GM18907 (cell line): ENCODE data around the gene CCL7.

Experiments used
- ATAC-seq: cut with Tn5 transposase; IDR thresholded peaks from one replicate; pipeline ENCODE4 v1.9.1; 2021; ENCODE audit warnings: mild to moderate bottlenecking, moderate library complexity; ENCODE audit not compliant: unreplicated experiment

Gene CCL7

DNA sequence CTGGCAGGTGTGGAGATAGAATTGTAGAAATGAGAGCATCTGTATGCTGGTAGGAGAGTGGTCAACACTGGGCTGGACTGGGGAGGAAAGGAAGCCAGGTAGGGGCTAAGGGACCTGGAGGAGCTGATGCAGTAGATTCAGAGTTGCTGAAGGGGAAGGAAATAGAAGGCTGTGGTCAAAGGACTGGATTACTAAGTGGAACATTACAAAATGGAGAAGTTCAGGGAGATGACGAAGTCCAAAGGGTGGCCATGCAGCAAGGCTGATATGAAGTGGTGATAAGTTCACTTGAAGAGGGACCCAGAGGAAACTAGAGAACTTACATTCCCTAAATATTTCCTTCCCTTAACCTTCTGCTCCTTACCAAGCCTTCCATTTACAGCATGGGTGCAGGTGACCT, 23.6 kb upstream of the CCL7 start:
- no peak for ATAC-seq

DNA sequence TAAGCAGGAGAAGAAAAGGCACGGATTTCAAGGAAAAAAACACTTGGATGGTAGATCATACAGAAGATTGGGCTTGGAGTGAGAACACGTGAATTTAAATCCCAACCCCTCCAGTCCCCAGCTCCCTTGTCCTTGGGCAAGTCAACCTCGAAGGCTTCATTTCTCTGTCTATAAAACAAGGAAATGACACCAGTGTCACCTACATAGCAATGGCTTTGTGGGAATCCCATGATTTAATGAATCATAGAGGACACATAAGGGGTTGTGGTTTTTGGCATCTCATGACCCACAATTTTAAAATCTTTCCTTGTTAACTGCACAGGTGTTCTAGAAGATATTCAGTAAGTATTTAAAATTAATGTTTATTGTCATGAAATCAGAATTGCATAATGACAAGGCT, 23.1 kb upstream of the CCL7 start:
- ATAC-seq, result no peak

DNA sequence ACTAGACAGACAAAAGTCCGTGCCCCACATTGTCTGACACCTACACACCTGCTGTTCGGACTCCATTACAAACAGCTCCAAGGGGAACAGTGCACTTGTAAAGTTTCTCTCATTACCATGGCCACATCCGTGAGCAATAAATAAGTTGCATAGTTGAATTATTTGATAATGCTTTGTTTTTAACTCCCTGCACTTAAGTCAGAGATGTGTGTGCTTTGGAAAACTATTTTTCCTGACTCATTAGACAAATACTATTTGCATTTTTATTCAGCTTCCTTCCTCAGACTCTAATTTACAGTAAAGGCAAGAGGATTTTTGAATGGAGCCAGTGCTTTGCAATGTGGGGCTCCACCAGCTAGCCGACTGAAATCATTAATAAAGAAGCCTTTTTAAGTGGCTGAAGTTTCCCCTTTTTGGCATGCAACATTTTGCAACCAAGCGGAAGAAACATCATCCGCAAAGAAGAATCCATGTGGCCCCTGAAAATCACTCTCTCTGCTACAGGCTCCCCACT, 21.5 kb upstream of the CCL7 start:
- no peak for ATAC-seq

DNA sequence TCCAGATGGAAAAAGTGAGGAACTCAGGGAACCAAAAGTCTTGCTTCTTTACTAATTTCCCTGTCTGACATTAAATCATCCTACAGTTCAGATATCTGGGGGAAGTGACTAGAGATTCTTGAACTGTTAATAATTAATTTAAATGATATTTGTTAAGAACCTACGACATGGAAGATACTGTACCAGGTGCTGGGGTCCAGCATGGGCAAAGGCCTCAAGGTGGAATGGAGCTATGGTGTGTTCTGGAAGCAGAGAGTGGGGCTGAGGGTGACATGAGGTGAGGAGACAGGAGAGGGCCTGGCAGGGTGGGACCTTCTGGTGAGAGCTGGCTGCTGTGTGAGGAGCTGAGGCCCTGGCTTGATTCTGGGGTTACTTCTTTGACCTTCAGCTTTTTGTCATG, 21.0 kb upstream of the CCL7 start:
- no peak for ATAC-seq

DNA sequence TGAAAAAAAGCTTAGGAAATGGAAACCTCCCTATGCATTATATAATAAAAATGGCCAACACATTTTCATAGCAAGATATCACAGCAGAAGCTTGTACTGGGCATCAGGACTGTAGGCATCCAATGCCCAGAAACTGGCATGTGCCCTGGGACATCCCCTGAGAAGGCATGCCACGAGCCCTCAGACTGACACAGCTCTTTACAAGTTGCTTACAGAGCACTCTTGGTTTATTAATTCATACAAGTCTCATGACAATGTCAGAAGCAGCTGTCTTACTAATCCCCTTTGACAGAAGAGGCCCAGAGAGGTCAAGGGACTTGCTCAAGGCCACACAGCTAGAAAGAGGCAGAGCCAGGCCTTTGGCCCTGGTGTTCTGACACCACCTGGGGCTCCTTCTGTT, 20.5 kb upstream of the CCL7 start:
- no peak for ATAC-seq

DNA sequence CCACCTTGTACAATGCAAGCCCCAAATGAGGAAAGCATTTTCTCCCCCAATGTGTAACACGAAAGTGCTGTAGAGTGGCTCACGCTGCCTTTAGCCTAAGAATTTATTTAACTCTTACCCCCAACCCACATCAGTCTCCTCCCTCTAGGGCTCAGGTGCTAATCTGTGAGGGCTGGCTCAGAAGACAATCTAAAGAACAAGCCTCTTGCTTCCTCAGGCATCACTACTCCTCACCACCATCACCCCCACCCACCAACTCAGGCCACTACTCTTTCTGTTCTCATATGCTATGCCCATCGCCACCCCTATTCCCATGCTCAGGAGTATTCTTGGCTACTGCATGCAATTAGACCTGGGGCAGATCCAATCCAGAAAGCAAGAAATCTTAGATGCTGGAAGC, 18.8 kb upstream of the CCL7 start:
- ATAC-seq, result no peak

DNA sequence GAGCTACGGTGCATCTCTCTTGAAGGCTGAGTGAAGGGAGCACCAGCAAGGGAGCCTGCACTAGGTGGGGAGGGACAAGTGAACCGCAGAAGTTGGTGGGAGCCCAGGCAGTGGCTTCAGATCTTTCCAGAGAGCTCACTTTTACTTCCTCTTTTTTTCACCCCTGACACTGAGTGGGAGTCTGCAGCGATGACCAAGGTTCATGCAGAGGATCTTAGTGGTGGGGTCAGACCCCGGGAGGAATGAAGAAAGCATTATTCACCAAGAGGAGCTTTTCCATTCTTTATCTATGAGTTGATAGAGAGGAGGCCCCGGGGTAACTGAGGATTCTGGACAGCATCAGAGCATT, 18.0 kb upstream of the CCL7 start:
- ATAC-seq, result no peak

DNA sequence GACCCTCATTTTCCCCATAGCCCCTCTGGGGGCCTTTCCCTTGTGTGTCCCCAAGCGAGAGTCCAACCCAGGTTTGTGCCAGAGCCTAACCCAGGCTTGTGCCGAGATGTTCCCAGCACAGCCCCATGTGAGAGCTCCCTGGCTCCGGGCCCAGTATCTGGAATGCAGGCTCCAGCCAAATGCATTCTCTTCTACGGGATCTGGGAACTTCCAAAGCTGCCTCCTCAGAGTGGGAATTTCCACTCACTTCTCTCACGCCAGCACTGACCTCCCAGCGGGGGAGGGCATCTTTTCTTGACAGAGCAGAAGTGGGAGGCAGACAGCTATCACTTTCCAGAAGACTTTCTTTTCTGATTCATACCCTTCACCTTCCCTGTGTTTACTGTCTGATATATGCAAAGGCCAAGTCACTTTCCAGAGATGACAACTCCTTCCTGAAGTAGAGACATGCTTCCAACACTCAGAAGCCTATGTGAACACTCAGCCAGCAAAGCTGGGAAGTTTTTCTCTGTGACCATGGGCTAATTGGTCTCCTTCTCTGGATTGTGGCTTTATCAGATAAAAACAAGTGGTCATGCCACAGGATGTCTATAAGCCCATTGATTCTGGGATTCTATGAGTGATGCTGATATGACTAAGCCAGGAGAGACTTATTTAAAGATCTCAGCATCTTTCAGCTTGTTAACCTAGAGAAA, 17.4 kb upstream of the CCL7 start:
- ATAC-seq, result no peak

DNA sequence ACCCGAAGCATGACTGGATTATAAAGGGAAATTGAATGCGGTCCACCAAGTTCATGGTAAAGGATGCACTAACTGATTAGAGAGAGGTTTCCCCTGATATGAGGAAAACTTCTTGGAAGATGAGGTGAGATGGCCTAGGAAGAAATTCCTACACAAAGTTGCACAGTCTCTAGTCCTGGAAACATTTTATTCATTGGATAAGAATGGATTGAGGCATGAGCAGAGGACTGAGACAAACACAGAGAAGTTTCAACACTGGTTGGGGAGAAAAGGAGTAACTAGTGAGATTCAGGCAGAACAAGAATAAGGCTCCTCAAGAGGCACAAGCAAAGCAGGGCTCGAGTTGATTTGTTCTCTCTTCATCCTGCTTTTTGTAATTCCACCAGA, 16.9 kb upstream of the CCL7 start:
- no peak for ATAC-seq

DNA sequence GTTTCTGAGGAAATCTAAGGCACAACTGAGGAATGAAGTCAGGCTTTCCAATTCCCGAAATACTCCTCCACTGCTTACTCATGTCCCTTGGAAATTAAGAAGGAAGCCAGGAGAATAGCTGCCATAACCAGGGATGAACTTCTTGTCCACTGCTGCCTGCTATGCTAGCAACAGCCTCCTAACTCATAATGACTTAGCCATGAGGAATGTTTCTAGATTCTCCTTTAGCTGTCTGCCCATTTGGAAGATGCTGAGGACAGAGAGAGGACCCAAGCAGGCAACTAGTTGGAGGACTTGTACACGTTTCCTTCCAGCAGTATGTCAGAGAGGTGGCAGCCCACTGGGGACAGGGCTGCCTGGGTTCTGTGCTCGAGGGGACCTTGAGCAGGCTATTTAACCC, 15.9 kb upstream of the CCL7 start:
- no peak for ATAC-seq

DNA sequence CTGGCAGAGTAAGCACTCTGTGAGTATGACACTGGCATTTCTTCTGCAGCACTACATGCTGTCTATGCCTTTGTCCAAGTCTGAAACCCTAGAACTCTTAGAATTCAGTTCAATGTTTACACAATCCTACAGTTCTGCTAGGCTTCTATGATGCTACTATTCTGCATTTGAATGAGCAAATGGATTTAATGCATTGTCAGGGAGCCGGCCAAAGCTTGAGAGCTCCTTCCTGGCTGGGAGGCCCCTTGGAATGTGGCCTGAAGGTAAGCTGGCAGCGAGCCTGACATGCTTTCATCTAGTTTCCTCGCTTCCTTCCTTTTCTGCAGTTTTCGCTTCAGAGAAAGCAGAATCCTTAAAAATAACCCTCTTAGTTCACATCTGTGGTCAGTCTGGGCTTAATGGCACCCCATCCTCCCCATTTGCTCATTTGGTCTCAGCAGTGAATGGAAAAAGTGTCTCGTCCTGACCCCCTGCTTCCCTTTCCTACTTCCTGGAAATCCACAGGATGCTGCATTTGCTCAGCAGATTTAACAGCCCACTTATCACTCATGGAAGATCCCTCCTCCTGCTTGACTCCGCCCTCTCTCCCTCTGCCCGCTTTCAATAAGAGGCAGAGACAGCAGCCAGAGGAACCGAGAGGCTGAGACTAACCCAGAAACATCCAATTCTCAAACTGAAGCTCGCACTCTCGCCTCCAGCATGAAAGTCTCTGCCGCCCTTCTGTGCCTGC, 15.2 kb upstream of the CCL7 start, which contains the start of gene CCL2:
Gene CCL2, plus strand, starts transcription at position 635 of the 730 bp plus-strand sequence. Its CDS starts 65 bp downstream, at position 700.
- no peak for ATAC-seq

DNA sequence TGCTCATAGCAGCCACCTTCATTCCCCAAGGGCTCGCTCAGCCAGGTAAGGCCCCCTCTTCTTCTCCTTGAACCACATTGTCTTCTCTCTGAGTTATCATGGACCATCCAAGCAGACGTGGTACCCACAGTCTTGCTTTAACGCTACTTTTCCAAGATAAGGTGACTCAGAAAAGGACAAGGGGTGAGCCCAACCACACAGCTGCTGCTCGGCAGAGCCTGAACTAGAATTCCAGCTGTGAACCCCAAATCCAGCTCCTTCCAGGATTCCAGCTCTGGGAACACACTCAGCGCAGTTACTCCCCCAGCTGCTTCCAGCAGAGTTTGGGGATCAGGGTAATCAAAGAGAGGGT, 14.7 kb upstream of the CCL7 start:
- no peak for ATAC-seq

DNA sequence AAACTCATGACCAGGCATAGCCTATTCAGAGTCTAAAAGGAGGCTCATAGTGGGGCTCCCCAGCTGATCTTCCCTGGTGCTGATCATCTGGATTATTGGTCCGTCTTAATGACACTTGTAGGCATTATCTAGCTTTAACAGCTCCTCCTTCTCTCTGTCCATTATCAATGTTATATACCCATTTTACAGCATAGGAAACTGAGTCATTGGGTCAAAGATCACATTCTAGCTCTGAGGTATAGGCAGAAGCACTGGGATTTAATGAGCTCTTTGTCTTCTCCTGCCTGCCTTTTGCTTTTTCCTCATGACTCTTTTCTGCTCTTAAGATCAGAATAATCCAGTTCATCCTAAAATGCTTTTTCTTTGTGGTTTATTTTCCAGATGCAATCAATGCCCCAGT, 14.2 kb upstream of the CCL7 start:
- no peak for ATAC-seq

DNA sequence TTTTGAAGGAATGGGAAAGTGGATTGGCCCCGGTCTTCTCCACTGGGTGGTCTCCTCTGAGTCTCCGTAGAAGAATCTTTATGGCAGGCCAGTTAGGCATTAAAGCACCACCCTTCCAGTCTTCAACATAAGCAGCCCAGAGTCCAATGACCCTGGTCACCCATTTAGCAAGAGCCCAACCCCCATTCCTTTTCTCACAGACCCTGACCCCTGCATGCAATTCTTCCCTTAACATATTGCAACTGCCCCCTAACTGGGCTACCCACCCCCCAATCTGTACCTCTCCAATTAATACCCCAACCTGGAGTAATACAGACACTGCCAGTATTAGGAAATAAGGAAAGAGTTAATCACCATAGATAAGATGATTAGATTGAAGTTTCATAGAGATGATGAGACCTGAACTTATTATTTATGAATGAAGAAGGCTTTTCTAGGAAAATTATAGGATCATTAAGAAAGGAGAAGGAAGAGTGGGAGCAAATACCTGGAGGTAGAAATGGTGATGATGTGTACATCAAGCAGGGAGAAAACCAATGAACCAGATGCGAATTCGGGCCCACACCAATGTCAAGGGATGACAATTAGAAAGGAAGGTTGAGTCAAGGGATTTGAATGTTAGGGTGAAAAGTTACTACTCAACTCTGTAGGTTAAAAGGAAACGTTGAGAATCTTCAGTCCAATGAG, 12.6 kb upstream of the CCL7 start:
- no peak for ATAC-seq

DNA sequence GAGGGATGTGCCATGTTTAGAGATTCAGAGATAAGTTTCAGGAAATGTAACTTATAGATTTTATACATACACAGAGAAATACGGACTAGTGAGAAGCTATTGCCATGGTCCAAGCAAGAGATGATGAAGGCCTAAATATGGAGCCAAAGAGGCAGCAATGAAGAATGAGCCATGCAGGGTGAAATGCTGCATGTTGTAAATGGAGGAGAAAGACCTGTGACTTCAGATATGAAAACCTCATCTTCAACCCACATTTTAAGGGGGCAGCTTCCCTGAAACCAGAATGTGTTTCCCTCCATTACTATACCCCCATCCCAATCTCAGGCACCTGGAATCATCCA, 12.1 kb upstream of the CCL7 start:
- no peak for ATAC-seq

DNA sequence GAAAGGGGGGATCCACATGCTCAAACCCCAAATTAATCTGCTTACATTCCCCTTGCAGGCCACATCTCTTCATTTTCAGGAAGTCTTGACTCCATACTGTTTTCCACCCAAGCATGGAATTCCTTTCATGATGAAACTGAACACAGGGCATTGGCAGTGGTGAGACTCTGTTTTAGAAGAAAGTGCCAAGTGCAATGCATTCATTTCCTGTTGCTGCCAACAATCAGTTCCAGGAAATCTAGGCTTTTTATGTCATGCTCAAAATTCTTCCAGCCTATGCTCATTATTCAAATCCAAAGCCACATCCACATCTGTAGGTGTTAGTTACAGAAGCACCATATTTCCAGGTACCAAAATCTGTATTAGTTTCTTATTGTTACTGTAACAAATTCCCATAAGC, 10.9 kb upstream of the CCL7 start:
- ATAC-seq, result no peak

DNA sequence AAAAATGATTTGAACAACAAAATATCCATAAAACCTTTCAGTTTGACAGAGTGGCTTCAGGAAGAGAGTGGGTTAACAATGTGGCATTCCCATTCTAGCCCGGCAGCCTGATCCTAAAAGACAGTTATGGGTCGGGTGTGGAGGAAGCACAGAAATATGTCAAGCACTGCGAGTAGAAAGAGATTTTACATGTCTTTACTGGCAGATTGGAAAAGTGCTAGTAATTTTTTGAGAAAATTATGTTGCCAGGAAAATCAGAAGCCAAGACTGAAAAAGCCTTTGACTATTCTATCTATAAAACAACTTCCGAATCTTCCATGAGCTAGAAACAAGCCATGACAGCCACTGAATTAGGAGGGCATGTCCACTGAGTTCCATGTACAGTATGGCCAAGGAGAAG, 9.2 kb upstream of the CCL7 start:
- ATAC-seq, result no peak

DNA sequence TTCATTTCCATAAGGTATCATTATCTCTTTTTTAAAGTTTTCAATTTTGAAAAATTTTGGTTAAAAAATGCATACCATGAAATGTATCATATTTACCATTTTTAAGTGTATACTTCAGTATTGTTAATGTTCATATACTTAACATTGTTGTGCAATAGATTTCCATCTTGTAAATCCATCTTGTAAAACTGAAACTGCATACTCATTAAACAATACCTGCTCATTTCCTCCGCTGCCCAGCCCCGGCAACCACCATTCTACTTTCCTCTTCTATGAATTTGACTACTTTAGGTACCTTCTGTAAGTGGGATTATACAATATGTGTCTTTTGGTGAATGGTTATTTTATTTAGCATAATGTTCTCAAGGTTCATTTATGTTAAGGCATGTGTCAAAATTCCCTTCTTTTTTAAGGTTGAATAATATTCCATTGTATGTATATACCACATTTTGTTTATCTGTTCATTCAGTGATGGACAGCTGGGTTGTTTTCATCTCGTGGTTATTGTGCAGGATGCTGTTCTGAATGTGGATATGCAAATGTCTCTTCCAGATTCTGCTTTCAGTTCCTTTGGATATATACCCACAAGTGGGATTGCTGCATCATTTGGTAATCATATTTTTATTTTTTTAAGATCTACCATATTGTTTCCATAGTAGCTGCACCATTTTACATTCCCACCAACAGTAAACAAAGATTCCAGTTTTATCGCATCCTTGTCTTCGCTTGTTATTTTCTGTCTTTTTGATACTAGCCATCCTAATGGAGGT, 8.3 kb upstream of the CCL7 start:
- no peak for ATAC-seq

DNA sequence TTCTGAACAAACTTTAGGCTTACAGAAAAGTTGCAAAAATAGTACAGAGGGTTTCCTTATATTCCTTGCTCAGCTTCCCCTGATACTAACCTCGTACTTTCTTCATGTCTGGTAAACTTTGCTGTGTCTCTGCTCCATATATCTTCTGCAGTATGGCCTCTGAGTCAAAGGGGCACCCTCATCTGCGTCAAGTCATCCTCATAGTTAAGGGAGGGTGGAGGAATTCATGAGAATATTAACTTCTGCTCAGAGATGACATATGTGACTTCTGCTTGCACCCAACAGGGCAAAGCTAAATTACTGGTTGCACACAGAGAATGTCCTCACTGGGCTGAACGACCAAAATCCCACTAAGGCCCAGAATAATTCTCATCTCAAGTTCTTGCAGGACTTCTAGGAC, 4.3 kb upstream of the CCL7 start:
- no peak for ATAC-seq

DNA sequence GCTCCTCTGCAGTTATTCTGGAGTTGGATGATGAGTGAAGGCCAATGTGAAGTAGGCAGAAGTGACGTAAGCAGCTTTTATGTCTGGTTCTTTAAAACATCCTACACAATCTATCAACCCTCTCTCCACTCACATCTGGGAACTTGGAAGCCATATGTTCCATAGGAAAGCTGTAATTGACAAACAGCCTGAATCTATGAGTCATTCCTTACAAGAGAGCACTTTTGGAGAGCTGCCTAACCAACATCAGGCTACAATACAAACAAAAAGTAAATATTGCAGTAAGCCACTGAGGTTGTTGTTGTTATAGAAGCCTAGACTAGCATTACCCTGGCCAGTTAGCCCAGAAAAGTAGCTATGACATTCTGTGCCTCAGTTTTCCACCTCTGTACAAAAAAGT, 5.9 kb downstream of the CCL7 start:
- no peak for ATAC-seq

DNA sequence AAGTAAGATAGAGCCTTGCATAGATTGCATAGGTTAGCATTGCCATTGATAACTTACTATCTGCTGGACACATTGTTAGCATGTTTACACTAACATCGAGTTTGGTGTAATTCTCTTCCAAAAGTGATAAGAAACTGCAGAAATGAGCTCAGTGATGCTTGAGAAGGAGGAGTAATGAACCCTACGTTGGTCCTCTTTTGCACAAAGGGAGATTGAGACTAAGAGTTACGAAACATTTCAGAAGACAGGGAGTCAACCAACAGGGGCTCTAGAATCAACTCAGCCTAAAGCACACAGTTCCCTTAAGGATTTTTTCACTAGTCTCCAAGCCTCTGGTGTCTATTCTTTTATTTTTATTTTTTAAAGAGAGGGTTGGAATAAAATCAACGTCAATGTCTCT, 6.8 kb downstream of the CCL7 start:
- ATAC-seq, result no peak

DNA sequence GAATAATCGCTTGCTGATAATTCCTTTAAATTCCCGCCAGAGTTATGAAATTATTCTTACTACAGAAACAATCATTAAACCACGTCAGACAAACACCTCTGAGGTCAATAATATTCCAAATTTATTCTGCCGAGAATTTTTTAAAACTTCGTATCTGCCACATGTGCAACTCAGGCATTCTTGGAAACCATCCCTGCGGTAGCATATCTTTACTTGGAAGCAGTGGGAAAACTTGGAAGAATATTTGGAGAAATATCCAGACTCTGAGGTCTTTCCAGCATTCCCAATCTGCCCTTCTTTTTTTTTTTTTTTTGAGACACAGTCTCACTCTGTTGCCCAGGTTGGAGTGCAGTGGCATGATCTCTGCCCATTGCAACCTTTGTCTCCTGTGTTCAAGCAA, 13.6 kb downstream of the CCL7 start:
- no peak for ATAC-seq
